ENCODE results near the gene ARMH1. TPM values are rescaled to one million over a fixed set of nuclear protein-coding genes. Genes with fewer than 3 reads are reported as not detected.

ARMH1 gene
- 1 to 10 TPM in 3 of 4 donors, under 1 TPM in 1; 0.47 to 2.4 (median 1.2) TPM for total RNA-seq

GRCh38 chr1:44674113-44675000 lies at the start of gene ARMH1, which contains the start of gene TMEM53:
Gene ARMH1 (plus strand): TSS chr1:44674714. CDS start chr1:44689698, 14,984 bp downstream.
Gene TMEM53 (minus strand): TSS chr1:44674481. CDS start chr1:44674391, 90 bp downstream.
- peak; percentile 97 for DNase-seq (ENCODE audit: low spot score)
- no peak for TF ChIP-seq CTCF (IDR thresholded peaks at IDR 0.05)
- peak; percentile 99 for ATAC-seq (ENCODE audit: low FRiP score)

DNA sequence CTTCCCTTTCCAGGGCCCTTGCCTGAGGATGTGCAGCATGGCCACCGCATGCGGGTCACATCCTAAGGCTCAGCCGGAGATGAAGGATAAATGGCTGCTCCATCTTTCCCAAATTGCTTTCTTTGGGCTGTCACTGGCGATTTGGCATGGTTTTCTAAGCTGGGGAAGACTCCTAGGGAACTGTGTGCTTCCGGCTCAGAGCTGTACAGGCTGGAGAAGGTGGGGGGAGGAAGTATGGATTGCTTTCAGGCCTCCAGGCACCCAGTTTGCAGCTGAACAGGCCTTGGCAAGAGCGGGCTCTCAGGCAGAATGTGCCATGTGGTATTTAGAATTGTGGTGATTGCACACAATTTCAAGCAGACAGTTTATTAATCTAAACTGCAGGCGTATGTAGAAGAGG lies 49.2 kb upstream of the ARMH1 start:
- no peak for DNase-seq (ENCODE audit: low spot score)
- no peak for TF ChIP-seq CTCF (IDR thresholded peaks at IDR 0.05)
- no peak for ATAC-seq (ENCODE audit: low FRiP score)

DNA sequence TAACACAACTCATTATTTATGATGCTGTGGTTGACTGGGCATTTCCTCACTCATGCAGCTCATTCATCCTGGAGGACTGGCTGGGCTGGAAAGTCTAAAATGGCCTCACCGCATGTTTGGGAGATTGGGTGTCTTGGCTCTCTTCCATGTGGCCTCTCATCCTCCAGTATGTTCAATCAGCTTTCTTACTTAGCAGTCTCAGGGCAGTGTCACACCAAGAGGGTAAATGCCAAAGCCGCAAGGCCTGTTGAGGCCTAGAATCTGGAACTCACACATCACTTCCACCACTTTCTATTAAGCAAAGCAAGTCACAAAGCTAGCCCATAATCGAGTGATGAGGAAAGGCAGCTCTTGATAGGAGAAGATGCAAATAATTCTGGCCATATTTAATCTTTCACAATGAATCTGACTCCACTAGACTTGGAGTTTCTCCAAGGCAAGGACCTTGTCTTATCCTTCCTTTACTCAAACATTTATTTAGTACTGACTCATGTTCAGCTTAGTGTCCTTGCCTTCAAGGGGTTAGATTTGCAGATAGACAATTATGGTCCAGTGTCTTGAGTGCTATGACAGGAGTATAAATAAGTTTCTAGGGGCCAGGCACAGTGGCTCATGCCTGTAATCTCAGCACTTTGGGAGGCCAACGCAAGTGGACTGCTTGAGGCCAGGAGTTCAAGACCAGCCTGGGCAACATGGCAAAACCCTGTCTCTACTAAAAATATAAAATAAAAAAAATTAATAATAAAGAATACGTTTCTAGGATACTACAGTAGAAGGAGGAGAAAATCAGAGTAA lies 45.4 kb upstream of the ARMH1 start:
- TF ChIP-seq CTCF (IDR thresholded peaks at IDR 0.05), result no peak
- ATAC-seq (ENCODE audit: low FRiP score), result no peak

GRCh38 chr1:44630116-44630515 lies 44.4 kb upstream of the ARMH1 start:
- TF ChIP-seq CTCF (IDR thresholded peaks at IDR 0.05), result no peak
- no peak for ATAC-seq (ENCODE audit: low FRiP score)
- no peak for DNase-seq (ENCODE audit: low spot score)

More for the DNA sequence above, 45.4 kb upstream of the ARMH1 start:
- no peak for DNase-seq (ENCODE audit: low spot score)

GRCh38 chr1:44631333-44631646 lies 43.2 kb upstream of the ARMH1 start:
- TF ChIP-seq CTCF (IDR thresholded peaks at IDR 0.05), result no peak
- ATAC-seq (ENCODE audit: low FRiP score) (no peak), DNase-seq (ENCODE audit: low spot score) (no peak)

- ATAC-seq (ENCODE audit: low FRiP score) (peak; percentile 89), DNase-seq (ENCODE audit: low spot score) (peak; percentile 89)
- no peak for TF ChIP-seq CTCF (IDR thresholded peaks at IDR 0.05)
Observed at GRCh38 chr1:44631647-44632539, 42.6 kb upstream of the ARMH1 start.

Measured in omental fat pad (tissue), 4 donors.